Raji (cell line): ENCODE measurements around the gene PLXNA4.

Experiments
- POLR2A ChIP-seq: IDR thresholded peaks from 2 replicates; pipeline ENCODE4 v1.6.1; 2011; ENCODE audit warnings: low read depth, low read length, control low read depth; ENCODE audit not compliant: insufficient read depth

PLXNA4 gene

DNA sequence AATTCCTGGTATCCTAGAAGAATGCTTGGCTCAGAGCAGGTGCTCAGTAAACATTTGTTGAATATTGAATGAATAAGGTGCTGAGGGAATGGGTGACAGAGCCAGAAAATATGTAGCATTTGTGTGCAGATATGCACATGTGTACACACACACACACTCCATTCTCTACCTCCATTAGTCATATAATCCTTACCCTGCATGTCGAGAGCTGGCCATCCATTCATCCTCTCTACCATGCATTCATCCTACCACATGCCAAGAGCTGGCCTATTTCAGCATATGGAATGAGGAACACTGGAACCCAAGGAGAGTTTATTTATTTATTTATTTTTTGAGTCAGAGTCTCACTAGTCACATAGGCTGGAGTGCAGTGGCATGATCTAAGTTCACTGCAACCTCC, 284.8 kb downstream of the PLXNA4 start:
- no peak for TF ChIP-seq POLR2A

GRCh38 chr7:132290021-132290420, 286.2 kb downstream of the PLXNA4 start:
- TF ChIP-seq POLR2A, result no peak

- TF ChIP-seq POLR2A, result no peak
Measured at GRCh38 chr7:132286836-132287235, 289.4 kb downstream of the PLXNA4 start.

- TF ChIP-seq POLR2A, result no peak
Measured at GRCh38 chr7:132280335-132280734, 295.9 kb downstream of the PLXNA4 start.

DNA sequence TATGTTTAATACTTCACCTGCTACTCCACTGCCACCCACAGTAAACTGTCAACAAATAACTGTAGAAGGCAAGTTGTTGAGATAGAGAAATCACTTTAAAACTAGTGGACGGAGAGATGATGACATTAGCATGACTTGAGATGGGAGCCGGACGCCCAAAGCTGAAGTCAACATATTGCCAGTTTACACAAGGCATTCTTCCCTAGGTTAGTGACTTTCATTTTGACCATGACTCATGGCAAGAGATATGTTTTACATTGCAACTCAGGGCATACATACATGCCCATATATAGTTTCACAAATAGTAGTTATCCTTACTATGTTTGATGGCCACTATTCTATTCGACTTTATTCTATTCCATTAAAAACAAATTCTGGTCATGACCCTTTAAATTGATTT, 296.6 kb downstream of the PLXNA4 start:
- TF ChIP-seq POLR2A, result no peak

DNA sequence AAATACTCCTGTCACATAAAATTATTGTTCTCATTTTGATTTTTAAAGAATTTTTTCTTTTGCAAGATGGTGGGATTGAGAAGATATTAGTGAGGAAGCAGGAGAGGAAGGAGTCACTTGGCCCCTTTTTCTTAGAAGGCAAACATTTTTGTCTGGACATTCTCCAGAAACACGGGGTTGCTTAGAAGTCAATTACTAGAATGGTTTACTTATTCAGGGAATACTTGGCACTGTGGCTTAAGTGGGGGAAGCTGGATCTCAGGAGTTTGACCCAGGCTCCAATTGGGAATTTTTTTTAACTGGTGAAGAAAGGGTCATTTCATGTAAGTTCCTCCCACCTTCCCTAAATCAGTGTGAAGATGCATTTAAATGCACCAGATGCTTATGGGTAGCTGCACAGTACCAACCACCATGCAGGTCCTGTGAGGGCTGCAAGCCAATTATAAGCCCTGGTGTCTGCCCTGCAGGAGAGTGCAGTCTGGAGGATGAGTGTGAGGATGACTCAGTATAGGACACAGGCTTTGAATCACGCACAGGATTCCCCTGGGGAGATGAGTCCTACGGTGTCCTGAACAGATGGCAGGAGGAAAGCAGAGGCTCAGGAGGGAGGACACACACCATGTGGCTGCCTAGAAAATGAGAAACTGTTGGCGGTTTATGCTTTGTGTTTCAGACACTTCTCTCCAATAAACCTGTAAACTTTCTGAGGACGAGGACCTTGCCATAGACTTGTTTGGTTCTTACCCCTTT, 299.1 kb downstream of the PLXNA4 start:
- TF ChIP-seq POLR2A, result no peak

GRCh38 chr7:132276234-132276630, 300.0 kb downstream of the PLXNA4 start:
- no peak for TF ChIP-seq POLR2A

DNA sequence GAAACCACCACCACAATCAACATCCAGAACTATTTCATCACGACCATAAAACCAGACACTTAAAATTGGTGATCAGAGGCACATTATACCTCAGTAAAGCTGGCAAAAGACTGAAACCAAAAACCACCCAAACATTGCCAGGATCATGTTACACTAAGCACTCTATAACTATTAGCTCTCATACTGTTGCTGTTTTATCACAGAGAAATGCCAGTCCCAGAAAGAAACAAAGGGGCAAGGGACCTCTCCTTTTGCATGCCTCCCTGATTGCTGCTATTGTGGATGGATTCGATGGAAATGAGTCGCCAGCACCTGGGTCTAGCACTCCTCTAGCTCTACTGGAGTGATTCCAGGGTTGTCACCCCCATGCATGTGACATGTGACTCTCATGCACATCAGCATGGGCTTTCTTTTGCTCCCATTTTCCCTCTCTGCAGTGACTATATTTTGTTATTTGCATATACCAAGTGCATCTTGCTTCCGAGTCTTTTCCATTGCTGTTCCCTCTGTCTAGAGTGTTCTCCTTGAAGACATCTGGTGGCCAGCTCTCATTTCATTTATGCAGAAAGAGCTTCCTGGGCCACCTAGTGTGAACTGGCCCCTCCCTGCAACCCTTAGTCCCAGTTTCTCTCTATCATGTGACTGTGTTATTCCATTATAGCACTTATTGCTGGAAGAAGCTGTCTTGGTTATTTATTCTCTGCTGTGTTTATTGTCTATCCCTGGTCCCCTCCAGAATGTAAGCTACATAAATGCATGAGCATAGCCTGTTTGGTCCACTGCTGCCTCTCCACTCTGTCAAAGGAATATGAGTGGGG, 300.6 kb downstream of the PLXNA4 start:
- no peak for TF ChIP-seq POLR2A

DNA sequence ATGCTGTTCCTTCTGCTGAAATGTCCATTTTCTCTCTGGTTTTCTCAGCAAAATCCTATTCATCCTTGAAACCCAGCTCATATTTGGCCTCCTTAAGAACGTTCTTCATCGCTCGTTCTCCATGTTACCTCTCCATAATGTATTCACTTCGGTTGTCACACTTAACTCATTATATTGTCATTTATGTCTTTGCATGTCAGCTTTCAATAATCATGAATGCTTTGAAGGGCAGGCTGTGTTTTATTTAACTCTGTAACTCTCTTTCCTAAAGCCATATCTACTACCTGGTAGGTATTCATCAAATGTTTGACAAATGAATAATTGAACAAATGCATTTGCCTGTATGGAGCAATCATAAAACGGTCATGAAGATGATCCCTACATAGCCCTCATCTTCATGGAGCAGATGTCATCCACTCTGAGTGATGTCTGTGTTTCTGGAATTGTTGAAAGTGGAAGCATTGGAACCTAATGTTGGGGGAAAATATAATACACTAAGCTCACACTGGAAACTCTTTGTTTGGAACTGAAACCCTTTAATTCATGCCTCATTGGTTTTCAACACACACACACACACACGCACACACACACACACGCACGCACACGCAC, 303.4 kb downstream of the PLXNA4 start:
- TF ChIP-seq POLR2A, result no peak

GRCh38 chr7:132270517-132270916, 305.8 kb downstream of the PLXNA4 start:
- TF ChIP-seq POLR2A, result no peak

- no peak for TF ChIP-seq POLR2A
Measured at GRCh38 chr7:132269718-132270117, 306.6 kb downstream of the PLXNA4 start.

DNA sequence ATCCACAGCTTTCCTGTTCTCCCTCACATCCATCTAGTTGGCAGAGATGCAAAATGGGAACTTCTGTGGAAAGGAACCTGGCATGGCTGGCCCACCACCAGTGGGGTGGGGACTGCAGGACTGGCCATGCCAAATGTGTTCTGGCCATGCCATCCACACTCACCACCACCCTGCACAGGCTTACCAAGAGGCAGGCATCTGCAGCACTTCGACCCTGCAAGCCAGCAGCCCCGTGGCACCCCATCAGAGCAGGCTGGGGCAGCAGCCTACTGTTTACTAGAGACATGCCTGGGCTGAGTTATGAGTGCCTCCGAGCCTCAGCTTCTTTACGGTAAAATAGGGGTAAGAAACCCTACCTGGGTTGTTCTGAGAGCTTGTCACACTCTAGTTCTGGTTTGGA, 313.1 kb downstream of the PLXNA4 start:
- no peak for TF ChIP-seq POLR2A

- TF ChIP-seq POLR2A, result no peak
Measured at GRCh38 chr7:132262160-132262470, 314.2 kb downstream of the PLXNA4 start.

GRCh38 chr7:132261327-132262159, 314.7 kb downstream of the PLXNA4 start:
- no peak for TF ChIP-seq POLR2A

- no peak for TF ChIP-seq POLR2A
Measured at GRCh38 chr7:132258231-132258630, 318.0 kb downstream of the PLXNA4 start.
